Measurements from ENCODE around the gene CAND2.

DNA sequence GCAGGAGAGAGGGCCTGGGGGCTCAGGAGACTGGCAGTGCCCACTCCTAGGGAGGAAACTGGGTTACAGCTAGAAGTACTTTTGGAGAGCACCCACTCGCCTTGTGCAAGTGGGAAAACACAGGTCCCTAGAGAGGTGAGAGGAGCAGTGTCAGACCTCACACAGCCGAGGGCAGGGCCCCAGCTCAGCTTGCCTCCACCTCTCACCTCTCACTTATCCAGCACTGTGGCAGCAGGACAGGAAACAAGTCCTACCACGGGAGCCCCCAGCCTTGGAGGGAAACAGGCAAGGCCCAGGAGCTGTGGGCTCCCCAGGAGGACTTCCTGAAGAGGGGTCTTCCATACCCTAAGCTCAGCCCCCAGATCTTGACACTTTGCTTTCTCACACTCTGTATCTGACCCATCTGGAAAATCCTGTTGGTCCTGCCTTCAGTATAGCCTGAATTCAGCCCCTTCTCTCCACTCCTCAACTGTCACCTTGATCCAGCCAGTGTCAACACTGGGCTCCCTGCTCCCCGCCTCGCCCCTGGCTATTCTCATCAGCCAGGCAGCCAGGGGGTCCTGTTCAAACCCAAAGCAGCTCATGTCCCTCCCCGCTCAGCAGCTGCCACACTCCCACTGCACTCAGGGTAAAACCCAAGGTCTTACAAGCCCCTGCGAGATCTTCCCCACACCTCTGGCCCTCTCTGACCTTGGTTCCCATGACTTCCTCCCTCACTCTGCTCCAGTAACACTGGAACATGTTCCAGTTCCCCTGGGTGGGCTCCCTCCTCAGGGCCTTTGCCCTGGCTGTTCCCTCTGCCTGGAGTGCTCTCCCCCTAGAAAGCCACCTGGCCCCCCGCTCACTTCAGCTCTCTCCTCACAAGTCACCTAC, 36.6 kb upstream of the CAND2 start:
- TF ChIP-seq, protein P1, sequence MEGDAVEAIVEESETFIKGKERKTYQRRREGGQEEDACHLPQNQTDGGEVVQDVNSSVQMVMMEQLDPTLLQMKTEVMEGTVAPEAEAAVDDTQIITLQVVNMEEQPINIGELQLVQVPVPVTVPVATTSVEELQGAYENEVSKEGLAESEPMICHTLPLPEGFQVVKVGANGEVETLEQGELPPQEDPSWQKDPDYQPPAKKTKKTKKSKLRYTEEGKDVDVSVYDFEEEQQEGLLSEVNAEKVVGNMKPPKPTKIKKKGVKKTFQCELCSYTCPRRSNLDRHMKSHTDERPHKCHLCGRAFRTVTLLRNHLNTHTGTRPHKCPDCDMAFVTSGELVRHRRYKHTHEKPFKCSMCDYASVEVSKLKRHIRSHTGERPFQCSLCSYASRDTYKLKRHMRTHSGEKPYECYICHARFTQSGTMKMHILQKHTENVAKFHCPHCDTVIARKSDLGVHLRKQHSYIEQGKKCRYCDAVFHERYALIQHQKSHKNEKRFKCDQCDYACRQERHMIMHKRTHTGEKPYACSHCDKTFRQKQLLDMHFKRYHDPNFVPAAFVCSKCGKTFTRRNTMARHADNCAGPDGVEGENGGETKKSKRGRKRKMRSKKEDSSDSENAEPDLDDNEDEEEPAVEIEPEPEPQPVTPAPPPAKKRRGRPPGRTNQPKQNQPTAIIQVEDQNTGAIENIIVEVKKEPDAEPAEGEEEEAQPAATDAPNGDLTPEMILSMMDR (conservative IDR thresholded peaks at IDR 0.05; ENCODE audit: low read length): no peak
- TF ChIP-seq EZH2phosphoT487 (IDR thresholded peaks at IDR 0.05; ENCODE audit: borderline replicate concordance): no peak

All from Loucy (cell line).